Left renal cortex interstitium (tissue), 4 donors: ENCODE measurements around the gene SEC62. TPM values are rescaled to one million over a fixed set of nuclear protein-coding genes. Genes with fewer than 3 reads are reported as not detected.

Experiments
- DNase-seq, 4 donors: peaks; one replicate each; pipeline ENCODE4 v3.0.0-alpha.2; 2013; ENCODE audit warnings: low read depth in 4 of 4, low spot score in 2 of 4, missing footprints in 1 of 4
- polyA plus RNA-seq, 4 donors: library from polyadenylated mRNA; unstranded; fragments of 120-200 nt; gene quantifications; one replicate each; pipeline ENCODE4 v1.2.1, GENCODE V29; 2013; ENCODE audit not compliant: insufficient read length in 4 of 4

The SEC62 gene
- polyA plus RNA-seq = 100 to 1,000 TPM; 177 to 208 (median 183) TPM

DNA sequence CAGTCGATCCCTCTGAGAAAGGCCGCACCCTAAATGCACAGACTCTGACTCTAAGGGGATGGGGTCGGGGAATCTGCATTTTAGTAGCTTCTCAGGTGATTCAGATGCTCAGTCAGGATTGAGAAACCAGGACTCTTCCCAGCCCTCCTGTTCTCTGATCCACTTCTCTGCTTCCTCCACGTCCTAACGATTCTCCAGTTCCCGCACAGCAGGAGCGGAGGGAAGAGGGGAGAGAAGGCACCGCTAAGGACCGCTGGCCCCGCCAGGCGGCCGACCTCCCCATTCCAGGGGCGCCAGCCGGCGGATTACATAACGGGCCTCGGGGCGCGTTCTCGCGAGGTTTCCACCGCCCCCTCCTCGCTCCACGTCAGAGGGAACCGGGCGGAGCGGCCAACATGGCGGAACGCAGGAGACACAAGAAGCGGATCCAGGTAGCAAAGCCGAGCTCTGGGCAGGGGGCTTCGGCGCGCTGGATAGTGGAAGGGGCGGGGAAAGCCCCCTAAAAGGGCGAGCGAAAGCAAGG, at the start of gene SEC62:
TSS of gene SEC62 (plus strand) at position 380 of the 523 bp plus-strand sequence. CDS start at position 396, 16 bp downstream.
- DNase-seq = peak; percentile 84 to 94 (median 92)

- DNase-seq = peak in 1 of 4 donors; percentile 7
These were observed 43.4 kb upstream of the SEC62 start for GRCh38 chr3:169923189-169923588.

GRCh38 chr3:169923831-169924230, 42.8 kb upstream of the SEC62 start:
- DNase-seq = no peak

GRCh38 chr3:169929830-169930519, 36.6 kb upstream of the SEC62 start:
- DNase-seq = no peak

DNA sequence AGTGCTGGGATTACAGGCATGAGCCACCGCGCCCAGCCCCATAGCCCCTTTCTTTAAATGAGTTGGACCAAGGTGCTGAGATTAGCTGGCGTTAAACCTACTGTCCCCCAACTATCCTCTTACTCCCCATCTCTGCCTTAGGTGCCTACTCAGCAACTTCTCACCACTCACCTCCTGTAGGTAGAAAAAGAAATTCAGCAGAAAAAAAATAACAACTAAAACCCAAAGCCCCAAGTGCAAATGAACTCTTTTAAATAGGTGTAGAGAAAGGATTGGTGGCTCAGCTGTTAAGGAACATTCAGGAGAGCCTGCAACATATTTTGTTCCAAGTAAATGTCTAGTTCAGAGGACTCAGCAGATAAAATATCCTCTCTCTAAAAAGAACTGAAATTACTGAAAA, 35.8 kb upstream of the SEC62 start:
- no peak for DNase-seq

GRCh38 chr3:169931747-169932520, 34.7 kb upstream of the SEC62 start:
- no peak for DNase-seq

GRCh38 chr3:169939320-169939719, 27.3 kb upstream of the SEC62 start:
- no peak for DNase-seq

DNA sequence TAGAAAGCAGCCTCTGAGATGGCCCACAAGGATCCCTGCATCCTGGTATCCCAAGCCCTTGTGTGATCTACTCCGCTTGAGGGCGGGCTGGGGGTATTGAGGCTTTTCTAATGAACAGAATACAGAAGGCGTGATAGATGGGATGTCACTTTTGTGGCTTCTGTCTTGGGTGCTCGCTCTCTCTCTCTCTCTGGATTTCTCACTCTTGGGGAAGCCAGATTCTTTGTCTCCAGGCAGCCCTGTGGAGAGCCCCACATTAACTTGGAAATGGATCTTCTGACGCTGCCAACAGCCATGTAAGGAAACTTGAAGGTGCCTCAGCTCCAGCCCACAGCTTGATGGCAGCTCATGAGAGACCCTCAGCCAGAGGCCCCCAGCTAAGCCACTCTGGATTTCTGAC, 26.9 kb upstream of the SEC62 start:
- no peak for DNase-seq

DNA sequence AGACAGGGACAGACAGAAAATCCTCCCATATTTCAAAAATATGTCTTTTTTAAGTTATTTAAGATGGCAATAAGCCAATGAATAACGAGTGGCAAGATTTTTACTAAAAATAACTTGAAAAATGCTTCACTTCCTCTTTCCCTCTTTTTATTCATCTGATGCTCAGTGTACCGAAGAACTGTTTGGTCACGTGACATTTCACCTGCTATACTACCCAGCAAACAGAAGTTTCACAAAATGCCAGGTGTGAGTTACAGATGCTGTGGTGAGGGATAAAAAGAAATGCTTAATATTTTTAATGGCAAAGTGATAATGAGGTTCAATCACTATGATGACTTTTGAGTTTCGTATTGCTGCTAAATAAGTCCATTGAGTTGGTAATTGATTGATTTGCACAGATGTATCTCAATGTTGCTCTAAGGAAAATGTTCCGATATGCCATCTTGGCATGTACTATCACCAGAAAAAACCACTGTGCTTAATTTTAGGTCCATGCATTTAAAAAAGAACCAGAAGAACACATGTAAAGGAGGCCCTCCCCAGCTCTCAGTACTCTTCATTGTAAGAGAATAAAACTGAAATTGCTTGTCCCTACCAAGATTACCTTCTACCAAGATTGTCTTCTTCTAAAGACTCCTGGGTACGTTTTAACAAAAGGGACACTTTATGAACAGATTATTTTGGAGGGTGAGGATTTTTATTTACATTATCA, 26.0 kb upstream of the SEC62 start:
- DNase-seq = no peak

GRCh38 chr3:169945313-169945712, 21.3 kb upstream of the SEC62 start:
- no peak for DNase-seq

- DNase-seq = no peak
These were observed 20.3 kb upstream of the SEC62 start for GRCh38 chr3:169946336-169946735.

DNA sequence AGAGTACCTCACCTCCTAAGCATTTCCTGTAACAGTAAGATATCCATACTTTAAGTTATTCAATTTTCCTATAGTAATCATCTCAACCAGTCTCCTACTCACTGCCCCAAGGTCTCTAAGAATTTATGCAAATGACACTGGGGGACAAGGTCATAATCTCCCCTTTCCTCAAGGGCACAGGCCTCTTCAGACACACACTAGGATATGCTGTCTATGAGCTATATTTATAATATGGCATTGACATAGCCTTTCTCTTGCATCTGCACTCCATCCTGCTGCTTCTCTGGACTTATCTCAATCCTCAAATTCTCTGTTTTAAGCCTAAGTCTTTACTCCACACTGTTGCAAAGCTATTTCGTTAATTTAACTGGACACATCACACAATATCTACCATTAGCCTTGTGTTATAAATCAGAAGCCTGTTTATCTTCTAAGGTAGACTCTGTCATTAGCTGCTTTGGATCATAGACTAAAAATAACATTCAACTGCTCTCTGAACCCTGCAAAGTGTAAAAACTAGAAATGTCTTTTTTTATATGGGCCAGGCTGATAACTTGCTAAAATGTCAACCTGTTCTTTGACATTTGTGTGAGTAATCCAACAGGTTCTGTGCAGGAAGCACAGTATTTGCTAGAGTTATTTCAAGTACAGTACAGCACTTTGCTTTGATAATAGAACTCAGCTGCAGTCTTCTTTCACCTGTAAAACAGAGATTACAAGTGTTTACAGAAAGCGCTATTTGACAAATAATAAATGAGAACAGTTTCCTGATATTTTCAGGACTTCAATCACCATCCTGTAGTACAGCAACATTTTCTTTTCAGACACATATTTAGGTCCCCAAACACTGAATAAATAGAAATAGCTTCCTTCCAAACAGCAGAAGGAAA, 17.8 kb upstream of the SEC62 start:
- DNase-seq = no peak

DNA sequence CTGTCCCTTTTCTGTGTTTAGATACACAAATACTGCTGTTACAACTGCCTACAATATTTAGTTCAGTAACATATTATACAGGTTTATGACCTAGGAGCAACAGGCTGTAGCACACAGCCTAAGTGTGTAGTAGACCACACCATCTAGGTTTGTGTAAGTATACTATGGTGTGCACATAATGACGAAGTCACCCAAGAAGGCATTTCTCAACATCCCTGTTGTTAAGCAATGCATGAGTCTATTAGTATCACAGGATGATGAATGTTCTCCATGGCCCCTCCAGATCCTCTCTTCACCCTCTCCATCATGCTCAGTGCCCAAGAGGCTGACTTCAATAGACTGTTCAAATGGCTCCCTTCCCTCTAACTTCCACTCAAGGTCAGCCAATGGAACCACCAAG, 14.6 kb upstream of the SEC62 start:
- no peak for DNase-seq

DNA sequence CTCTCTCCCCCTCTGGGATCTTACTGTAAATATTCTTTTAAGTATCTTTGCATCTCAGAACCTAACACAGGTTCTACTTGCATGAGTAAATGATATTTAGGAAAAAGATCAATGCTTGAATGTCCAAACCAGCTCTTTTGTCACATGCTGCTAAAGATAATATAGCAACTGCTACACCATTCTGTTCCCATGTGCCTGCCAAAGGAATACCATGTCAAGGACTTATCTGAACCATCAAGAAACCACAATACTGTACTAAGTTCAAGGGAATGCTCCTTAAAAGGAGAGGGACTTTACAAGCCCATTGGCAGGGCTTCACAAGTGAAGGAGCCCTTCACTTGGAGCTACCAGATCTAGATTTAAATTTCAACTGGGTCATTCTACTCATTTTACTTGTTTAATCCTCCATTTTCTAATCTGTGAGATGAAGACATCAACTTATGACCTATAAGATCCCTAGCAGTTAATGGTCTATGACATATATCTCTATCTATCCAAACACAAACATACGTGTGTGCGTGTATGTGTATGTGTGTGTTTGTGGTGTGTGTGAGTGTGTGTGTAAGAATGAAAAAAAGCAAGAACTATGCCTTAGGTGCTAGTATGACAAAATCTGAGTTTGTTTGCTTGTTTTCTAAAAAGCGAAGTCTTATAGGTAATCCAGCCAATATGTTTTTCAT, 13.0 kb upstream of the SEC62 start:
- no peak for DNase-seq

GRCh38 chr3:169954142-169954756, 12.4 kb upstream of the SEC62 start:
- no peak for DNase-seq

DNA sequence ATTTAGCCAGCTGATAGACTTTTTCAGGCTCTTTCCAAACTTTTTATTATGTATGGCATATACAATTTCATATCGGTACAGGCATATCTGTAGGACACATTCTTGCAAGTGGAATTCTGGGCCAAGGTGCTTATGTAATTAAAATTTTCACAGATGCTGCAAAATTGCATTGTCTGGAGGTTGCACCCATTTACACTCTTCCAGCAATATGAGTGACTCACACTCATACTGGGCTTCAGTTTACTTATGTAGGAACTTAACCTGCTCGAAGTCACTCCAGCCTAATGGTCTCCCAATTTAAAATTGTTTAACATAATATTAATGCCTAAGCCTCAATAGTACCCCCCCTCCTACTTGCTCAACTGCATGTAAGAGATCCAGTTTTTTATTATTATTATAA, 11.2 kb upstream of the SEC62 start:
- DNase-seq = no peak

DNA sequence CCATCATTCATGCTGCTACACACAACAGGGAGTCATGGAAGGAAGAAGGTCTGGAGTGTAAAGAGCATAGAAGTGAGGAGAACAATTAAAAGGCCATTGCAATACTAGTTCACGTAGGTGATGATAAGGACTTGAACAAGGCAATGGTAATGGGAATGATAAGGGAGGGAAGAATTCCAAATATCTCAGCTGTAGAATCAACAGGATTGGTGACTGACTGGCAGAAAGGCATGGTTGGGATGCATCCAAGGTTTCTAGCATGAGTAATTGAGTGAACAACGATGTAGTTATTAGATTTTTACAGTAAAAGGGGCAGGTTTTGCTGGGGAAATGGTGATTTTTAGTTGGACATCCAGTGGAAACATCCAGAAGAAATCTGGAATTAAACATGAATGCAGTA, 2.4 kb upstream of the SEC62 start:
- no peak for DNase-seq

DNA sequence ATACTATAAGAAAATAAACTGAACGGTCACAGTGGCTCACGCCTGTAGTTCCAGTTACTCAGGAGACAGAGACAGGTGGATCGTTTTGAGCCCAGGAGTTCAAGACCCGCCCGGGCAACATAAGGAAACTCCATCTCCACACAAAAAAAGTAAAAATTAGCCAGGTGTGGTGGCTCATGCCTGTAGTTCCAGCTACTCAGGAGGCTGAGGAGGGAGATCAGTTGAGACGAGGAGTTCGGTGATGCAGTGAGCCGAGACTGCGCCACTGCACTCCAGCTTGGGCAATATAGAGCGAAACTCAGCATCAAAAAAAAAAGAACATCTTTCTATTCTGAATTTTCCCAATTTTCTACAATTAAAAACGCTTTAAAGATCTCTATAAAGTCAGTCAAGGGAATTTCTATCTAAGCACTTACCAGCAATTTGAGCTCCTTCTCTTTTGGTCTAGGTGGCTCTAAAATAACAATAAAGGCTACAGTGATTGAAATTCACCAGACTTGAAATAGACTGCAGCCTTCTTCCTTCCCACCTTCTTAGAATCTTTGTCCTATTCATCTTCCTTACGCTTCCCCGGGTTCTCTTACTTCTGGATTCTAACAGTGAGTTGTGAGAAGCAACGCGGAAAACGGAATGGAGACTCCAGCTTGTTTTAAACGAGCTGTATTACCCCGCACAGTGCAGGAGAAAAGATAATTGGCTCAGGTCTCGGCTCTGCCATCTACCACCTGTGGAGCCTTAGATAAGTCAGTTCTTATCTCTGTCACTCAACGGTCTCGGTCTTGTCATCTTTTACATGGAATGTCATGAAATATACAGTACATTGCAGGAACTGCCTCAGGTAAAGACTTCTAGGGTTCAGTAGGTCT, 812 bp upstream of the SEC62 start:
- no peak for DNase-seq
